ENCODE results near the gene RNASEH2A.
A peak's percentile ranks its signal among the peaks of the same experiment; 100 is the strongest.

Gene RNASEH2A

GRCh38 chr19:12789098-12789903 is 17.1 kb upstream of the RNASEH2A start:
- H3K4me1 ChIP-seq (ENCODE audit: control insufficient read depth, insufficient read depth, low read length, poor library complexity, severe bottlenecking) = peaks cover 40% of the 10 kb centered on the region

GRCh38 chr19:12789904-12790619 is 16.3 kb upstream of the RNASEH2A start:
- Histone ChIP-seq H3K27ac (ENCODE audit: low read depth, low read length, severe bottlenecking) (peak overlapping the region; percentile 84), H3K9me3 (ENCODE audit: control insufficient read depth, low read length) (no peaks in the 10 kb centered on the region), H3K36me3 (ENCODE audit: control insufficient read depth, insufficient read depth, low read length) (no peaks in the 10 kb centered on the region), H3K4me1 (ENCODE audit: control insufficient read depth, insufficient read depth, low read length, poor library complexity, severe bottlenecking) (peaks cover 35% of the 10 kb centered on the region), H3K4me3 (ENCODE audit: extremely low read depth, insufficient read depth, low read length, poor library complexity, severe bottlenecking) (peak overlapping the region; percentile 78)
- WGBS, 2 experiments (ENCODE audit: insufficient coverage in 2 of 2) = 1% methylated on average over 46 to 49 of the region's 56 CpGs

More at GRCh38 chr19:12789098-12789903, 17.1 kb upstream of the RNASEH2A start:
- Histone ChIP-seq H3K4me3 (ENCODE audit: extremely low read depth, insufficient read depth, low read length, poor library complexity, severe bottlenecking) (peak overlapping the region; percentile 78), H3K27ac (ENCODE audit: low read depth, low read length, severe bottlenecking) (peak overlapping the region; percentile 84), H3K9me3 (ENCODE audit: control insufficient read depth, low read length) (no peaks in the 10 kb centered on the region), H3K36me3 (ENCODE audit: control insufficient read depth, insufficient read depth, low read length) (no peaks in the 10 kb centered on the region)
- 4 to 8% methylated on average over 21 to 29 of the region's 46 CpGs for WGBS, 2 experiments (ENCODE audit: insufficient coverage in 2 of 2)

DNA sequence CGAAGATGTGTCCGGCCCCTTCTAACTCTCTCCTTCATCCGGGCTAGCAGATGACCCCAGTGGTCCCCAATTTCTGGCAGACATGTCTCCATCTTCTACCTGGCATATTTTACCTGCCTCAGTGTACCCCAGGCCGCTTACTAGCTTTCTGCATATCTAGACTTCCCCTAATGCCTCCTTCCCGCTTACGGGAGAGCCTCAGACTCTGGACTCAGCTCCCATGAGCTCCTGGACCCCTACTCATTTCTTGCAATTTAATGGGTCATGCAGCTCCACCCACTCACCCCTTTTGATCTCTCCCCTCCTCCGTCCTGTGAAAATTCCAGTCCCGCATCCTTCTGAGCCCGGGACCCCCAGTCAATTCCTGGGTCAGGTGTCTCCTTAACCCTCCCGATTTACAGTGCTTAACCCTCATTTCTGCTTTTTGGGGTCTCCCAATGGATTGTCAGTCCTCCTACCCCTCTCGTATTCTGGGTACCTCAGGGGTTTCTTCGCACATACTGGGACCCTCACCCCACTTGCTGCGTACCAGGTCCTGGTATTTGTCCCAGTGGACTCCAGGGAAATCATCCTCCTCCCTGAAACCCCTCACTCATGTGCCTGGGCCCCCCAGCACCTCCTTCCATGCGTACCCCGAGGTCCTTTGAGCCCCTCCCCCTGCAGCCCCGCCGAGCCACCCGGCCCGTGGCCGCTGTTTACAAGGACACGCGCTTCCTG is 15.6 kb upstream of the RNASEH2A start:
- Histone ChIP-seq H3K27ac (ENCODE audit: low read depth, low read length, severe bottlenecking) (peak overlapping the region; percentile 84), H3K9me3 (ENCODE audit: control insufficient read depth, low read length) (no peaks in the 10 kb centered on the region), H3K4me1 (ENCODE audit: control insufficient read depth, insufficient read depth, low read length, poor library complexity, severe bottlenecking) (peaks cover 30% of the 10 kb centered on the region), H3K36me3 (ENCODE audit: control insufficient read depth, insufficient read depth, low read length) (no peaks in the 10 kb centered on the region), H3K4me3 (ENCODE audit: extremely low read depth, insufficient read depth, low read length, poor library complexity, severe bottlenecking) (peak overlapping the region; percentile 78)
- 6 to 9% methylated on average over 16 to 20 of the region's 22 CpGs for WGBS, 2 experiments (ENCODE audit: insufficient coverage in 2 of 2)

DNA sequence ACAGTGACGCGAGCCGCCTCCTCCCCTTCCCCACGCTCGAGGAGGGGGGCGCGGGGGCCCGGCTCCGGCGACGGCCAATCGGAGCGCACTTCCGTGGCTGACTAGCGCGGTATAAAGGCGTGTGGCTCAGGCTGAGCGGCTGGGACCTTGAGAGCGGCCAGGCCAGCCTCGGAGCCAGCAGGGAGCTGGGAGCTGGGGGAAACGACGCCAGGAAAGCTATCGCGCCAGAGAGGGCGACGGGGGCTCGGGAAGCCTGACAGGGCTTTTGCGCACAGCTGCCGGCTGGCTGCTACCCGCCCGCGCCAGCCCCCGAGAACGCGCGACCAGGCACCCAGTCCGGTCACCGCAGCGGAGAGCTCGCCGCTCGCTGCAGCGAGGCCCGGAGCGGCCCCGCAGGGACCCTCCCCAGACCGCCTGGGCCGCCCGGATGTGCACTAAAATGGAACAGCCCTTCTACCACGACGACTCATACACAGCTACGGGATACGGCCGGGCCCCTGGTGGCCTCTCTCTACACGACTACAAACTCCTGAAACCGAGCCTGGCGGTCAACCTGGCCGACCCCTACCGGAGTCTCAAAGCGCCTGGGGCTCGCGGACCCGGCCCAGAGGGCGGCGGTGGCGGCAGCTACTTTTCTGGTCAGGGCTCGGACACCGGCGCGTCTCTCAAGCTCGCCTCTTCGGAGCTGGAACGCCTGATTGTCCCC is 14.9 kb upstream of the RNASEH2A start, which contains the start of gene JUNB:
Gene JUNB, plus strand, starts transcription at position 142 of the 706 bp plus-strand sequence. Its CDS starts 286 bp downstream, at position 428.
- no peaks in the 10 kb centered on the region for H3K36me3 ChIP-seq (ENCODE audit: control insufficient read depth, insufficient read depth, low read length)
- 0% methylated on average over 44 to 69 of the region's 73 CpGs for WGBS, 2 experiments (ENCODE audit: insufficient coverage in 2 of 2)
- H3K4me1 ChIP-seq (ENCODE audit: control insufficient read depth, insufficient read depth, low read length, poor library complexity, severe bottlenecking) = peaks cover 29% of the 10 kb centered on the region
- peak within 1 kb of the TSS; percentile 84 for H3K27ac ChIP-seq (ENCODE audit: low read depth, low read length, severe bottlenecking)
- H3K4me3 ChIP-seq (ENCODE audit: extremely low read depth, insufficient read depth, low read length, poor library complexity, severe bottlenecking) = peak within 1 kb of the TSS; percentile 78
- no peaks in the 10 kb centered on the region for H3K9me3 ChIP-seq (ENCODE audit: control insufficient read depth, low read length)

DNA sequence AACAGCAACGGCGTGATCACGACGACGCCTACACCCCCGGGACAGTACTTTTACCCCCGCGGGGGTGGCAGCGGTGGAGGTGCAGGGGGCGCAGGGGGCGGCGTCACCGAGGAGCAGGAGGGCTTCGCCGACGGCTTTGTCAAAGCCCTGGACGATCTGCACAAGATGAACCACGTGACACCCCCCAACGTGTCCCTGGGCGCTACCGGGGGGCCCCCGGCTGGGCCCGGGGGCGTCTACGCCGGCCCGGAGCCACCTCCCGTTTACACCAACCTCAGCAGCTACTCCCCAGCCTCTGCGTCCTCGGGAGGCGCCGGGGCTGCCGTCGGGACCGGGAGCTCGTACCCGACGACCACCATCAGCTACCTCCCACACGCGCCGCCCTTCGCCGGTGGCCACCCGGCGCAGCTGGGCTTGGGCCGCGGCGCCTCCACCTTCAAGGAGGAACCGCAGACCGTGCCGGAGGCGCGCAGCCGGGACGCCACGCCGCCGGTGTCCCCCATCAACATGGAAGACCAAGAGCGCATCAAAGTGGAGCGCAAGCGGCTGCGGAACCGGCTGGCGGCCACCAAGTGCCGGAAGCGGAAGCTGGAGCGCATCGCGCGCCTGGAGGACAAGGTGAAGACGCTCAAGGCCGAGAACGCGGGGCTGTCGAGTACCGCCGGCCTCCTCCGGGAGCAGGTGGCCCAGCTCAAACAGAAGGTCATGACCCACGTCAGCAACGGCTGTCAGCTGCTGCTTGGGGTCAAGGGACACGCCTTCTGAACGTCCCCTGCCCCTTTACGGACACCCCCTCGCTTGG is 14.1 kb upstream of the RNASEH2A start:
- H3K36me3 ChIP-seq (ENCODE audit: control insufficient read depth, insufficient read depth, low read length) = no peaks in the 10 kb centered on the region
- peak overlapping the region; percentile 84 for H3K27ac ChIP-seq (ENCODE audit: low read depth, low read length, severe bottlenecking)
- peak overlapping the region; percentile 78 for H3K4me3 ChIP-seq (ENCODE audit: extremely low read depth, insufficient read depth, low read length, poor library complexity, severe bottlenecking)
- peaks cover 25% of the 10 kb centered on the region for H3K4me1 ChIP-seq (ENCODE audit: control insufficient read depth, insufficient read depth, low read length, poor library complexity, severe bottlenecking)
- H3K9me3 ChIP-seq (ENCODE audit: control insufficient read depth, low read length) = no peaks in the 10 kb centered on the region
- 0 to 1% methylated on average over 69 to 79 of the region's 84 CpGs for WGBS, 2 experiments (ENCODE audit: insufficient coverage in 2 of 2)

- no peaks in the 10 kb centered on the region for H3K9me3 ChIP-seq (ENCODE audit: control insufficient read depth, low read length)
- peak overlapping the region; percentile 78 for H3K4me3 ChIP-seq (ENCODE audit: extremely low read depth, insufficient read depth, low read length, poor library complexity, severe bottlenecking)
- H3K4me1 ChIP-seq (ENCODE audit: control insufficient read depth, insufficient read depth, low read length, poor library complexity, severe bottlenecking) = peaks cover 25% of the 10 kb centered on the region
- H3K27ac ChIP-seq (ENCODE audit: low read depth, low read length, severe bottlenecking) = peak overlapping the region; percentile 84
- 0 to 5% methylated on average over 5 to 16 of the region's 22 CpGs for WGBS, 2 experiments (ENCODE audit: insufficient coverage in 2 of 2)
- peaks cover 4% of the 10 kb centered on the region for H3K36me3 ChIP-seq (ENCODE audit: control insufficient read depth, insufficient read depth, low read length)
Observed at GRCh38 chr19:12792853-12793289, 13.5 kb upstream of the RNASEH2A start.

- Histone ChIP-seq H3K4me1 (ENCODE audit: control insufficient read depth, insufficient read depth, low read length, poor library complexity, severe bottlenecking) (peaks cover 20% of the 10 kb centered on the region), H3K36me3 (ENCODE audit: control insufficient read depth, insufficient read depth, low read length) (peaks cover 5% of the 10 kb centered on the region), H3K27ac (ENCODE audit: low read depth, low read length, severe bottlenecking) (peak overlapping the region; percentile 91), H3K9me3 (ENCODE audit: control insufficient read depth, low read length) (no peaks in the 10 kb centered on the region), H3K4me3 (ENCODE audit: extremely low read depth, insufficient read depth, low read length, poor library complexity, severe bottlenecking) (peak overlapping the region; percentile 78)
- WGBS, 2 experiments (ENCODE audit: insufficient coverage in 2 of 2) = 1% methylated on average over 60 to 66 of the region's 81 CpGs
Observed at GRCh38 chr19:12793290-12794195, 12.8 kb upstream of the RNASEH2A start.

GRCh38 chr19:12794196-12794941 is 12.0 kb upstream of the RNASEH2A start:
- Histone ChIP-seq H3K4me1 (ENCODE audit: control insufficient read depth, insufficient read depth, low read length, poor library complexity, severe bottlenecking) (peaks cover 12% of the 10 kb centered on the region), H3K9me3 (ENCODE audit: control insufficient read depth, low read length) (no peaks in the 10 kb centered on the region), H3K4me3 (ENCODE audit: extremely low read depth, insufficient read depth, low read length, poor library complexity, severe bottlenecking) (peak overlapping the region; percentile 78), H3K27ac (ENCODE audit: low read depth, low read length, severe bottlenecking) (peak overlapping the region; percentile 91), H3K36me3 (ENCODE audit: control insufficient read depth, insufficient read depth, low read length) (peaks cover 10% of the 10 kb centered on the region)
- WGBS, 2 experiments (ENCODE audit: insufficient coverage in 2 of 2) = 90% methylated on average over 4 of the region's 7 CpGs

Measured in mesodermal cell (in vitro differentiated cells).